ENCODE data around the gene WDR27.

- no peak for TF ChIP-seq CTCF (IDR thresholded peaks at IDR 0.05; ENCODE audit: poor library complexity, severe bottlenecking)
- TF ChIP-seq REST (IDR thresholded peaks at IDR 0.05; ENCODE audit: borderline replicate concordance) = no peak
- TF ChIP-seq EZH2 (IDR thresholded peaks at IDR 0.05; ENCODE audit: borderline replicate concordance, insufficient read depth, low read length, poor library complexity, severe bottlenecking) = no peak
- no peak for TF ChIP-seq TAF1 (IDR thresholded peaks at IDR 0.05; ENCODE audit: low read depth)
- no peak for TF ChIP-seq SMC3 (conservative IDR thresholded peaks at IDR 0.05; ENCODE audit: poor library complexity)
- TF ChIP-seq POLR2AphosphoS5 (IDR thresholded peaks at IDR 0.05) = no peak
Observed at GRCh38 chr6:169420912-169421543, 280.8 kb downstream of the WDR27 start.

Measured in neural cell (in vitro differentiated cells).